Measurements from ENCODE around the gene EFNA5. TPM values are rescaled to one million over a fixed set of nuclear protein-coding genes. Genes with fewer than 3 reads are reported as not detected.

EFNA5 gene
- total and polyA plus RNA-seq, 4 donors = 0.14 to 0.93 (median 0.54) TPM

- TF ChIP-seq MAX (IDR thresholded peaks at IDR 0.05) = no peak
- TF ChIP-seq EGR1 (IDR thresholded peaks at IDR 0.05; ENCODE audit: low read depth in 2 of 2) = no peak
- TF ChIP-seq FOXA1 (IDR thresholded peaks at IDR 0.05) = no peak
- no peak for TF ChIP-seq HNF4A (conservative IDR thresholded peaks at IDR 0.05)
- TF ChIP-seq SP1 (IDR thresholded peaks at IDR 0.05) = no peak
- TF ChIP-seq ATF3 (IDR thresholded peaks at IDR 0.05) = no peak
- TF ChIP-seq REST (IDR thresholded peaks at IDR 0.05) = no peak
- TF ChIP-seq ZBTB33 (IDR thresholded peaks at IDR 0.05) = no peak
- no peak for TF ChIP-seq JUND (IDR thresholded peaks at IDR 0.05)
- Histone ChIP-seq H3K4me3 (ENCODE audit: low read depth in 1 of 3, low read length in 3 of 3) (no peak overlapping the region), H3K27ac (ENCODE audit: low read depth in 1 of 2, low read length in 2 of 2) (no peak overlapping the region), H3K27me3 (ENCODE audit: control insufficient read depth in 4 of 4, insufficient read depth in 4 of 4, low read length in 3 of 4) (no peaks in the 10 kb centered on the region), H3K4me1 (ENCODE audit: control insufficient read depth in 4 of 4, insufficient read depth in 4 of 4, low read length in 3 of 4) (peaks cover 5 to 21% (median 12%) of the 10 kb centered on the region in 4 donors), H3K9ac (ENCODE audit: low read depth in 1 of 2, low read length in 2 of 2) (no peak overlapping the region), H3K9me3 (ENCODE audit: control insufficient read depth in 4 of 4, low read length in 3 of 4) (no peaks in the 10 kb centered on the region), H3K36me3 (ENCODE audit: control insufficient read depth in 4 of 4, insufficient read depth in 3 of 4, low read depth in 1 of 4, low read length in 3 of 4) (no peaks in the 10 kb centered on the region)
- DNase-seq (ENCODE audit: low spot score) = no peak
- 52% methylated on average over 1 of the region's 1 CpG for WGBS
These were observed 166.3 kb downstream of the EFNA5 start for GRCh38 chr5:107504424-107504823.

GRCh38 chr5:107502676-107503060, 168.1 kb downstream of the EFNA5 start:
- no peak overlapping the region for H3K9ac ChIP-seq (ENCODE audit: low read depth in 1 of 2, low read length in 2 of 2)
- no peaks in the 10 kb centered on the region for H3K9me3 ChIP-seq (ENCODE audit: control insufficient read depth in 4 of 4, low read length in 3 of 4)
- WGBS = 81% methylated on average over 7 of the region's 7 CpGs
- no peak overlapping the region for H3K4me3 ChIP-seq (ENCODE audit: low read depth in 1 of 3, low read length in 3 of 3)
- H3K4me1 ChIP-seq (ENCODE audit: control insufficient read depth in 4 of 4, insufficient read depth in 4 of 4, low read length in 3 of 4) = peaks cover 5 to 16% (median 12%) of the 10 kb centered on the region in 4 donors
- DNase-seq (ENCODE audit: low spot score) = no peak
- H3K36me3 ChIP-seq (ENCODE audit: control insufficient read depth in 4 of 4, insufficient read depth in 3 of 4, low read depth in 1 of 4, low read length in 3 of 4) = no peaks in the 10 kb centered on the region
- TF ChIP-seq EGR1 (IDR thresholded peaks at IDR 0.05; ENCODE audit: low read depth in 2 of 2) (no peak), FOXA2 (IDR thresholded peaks at IDR 0.05) (no peak), FOXA1 (IDR thresholded peaks at IDR 0.05) (no peak), NR2F2 (IDR thresholded peaks at IDR 0.05) (no peak), YY1 (IDR thresholded peaks at IDR 0.05) (no peak)
- H3K27me3 ChIP-seq (ENCODE audit: control insufficient read depth in 4 of 4, insufficient read depth in 4 of 4, low read length in 3 of 4) = no peaks in the 10 kb centered on the region
- no peak overlapping the region for H3K27ac ChIP-seq (ENCODE audit: low read depth in 1 of 2, low read length in 2 of 2)

Data from liver (tissue), 9 donors.